EH (cell line): Measurements from ENCODE around the gene HAVCR1.
A peak's percentile ranks its signal among the peaks of the same experiment; 100 is the strongest.
"Not testable (repeated sequence)": the region's sequence is repeated elsewhere in the genome, so short reads cannot be mapped to it uniquely, and the experiment has no call there.

Experiments
- DNase-seq: peaks from one replicate; pipeline ENCODE4 v3.0.0-alpha.2; 2015; ENCODE audit warnings: low read depth

Gene HAVCR1

GRCh38 chr5:157059093-157059539, at the start of gene HAVCR1:
Gene HAVCR1, minus strand, starts transcription at chr5:157059116. Its CDS starts 1,173 bp downstream, at chr5:157057943.
- DNase-seq, result no peak

GRCh38 chr5:157107508-157107907, 48.6 kb upstream of the HAVCR1 start:
- DNase-seq, result peak; percentile 15

GRCh38 chr5:157106630-157107461, 47.9 kb upstream of the HAVCR1 start:
- peak; percentile 13 for DNase-seq

- peak; percentile 79 for DNase-seq
Observed at GRCh38 chr5:157100140-157100679, 41.3 kb upstream of the HAVCR1 start.

GRCh38 chr5:157088342-157088990, 29.6 kb upstream of the HAVCR1 start:
- DNase-seq, result no peak

- no peak for DNase-seq
Observed at GRCh38 chr5:157086751-157087359, 27.9 kb upstream of the HAVCR1 start.

GRCh38 chr5:157085930-157086329, 27.0 kb upstream of the HAVCR1 start:
- DNase-seq, result no peak

GRCh38 chr5:157080286-157080685, 21.4 kb upstream of the HAVCR1 start:
- no peak for DNase-seq

GRCh38 chr5:157076558-157076957, 17.6 kb upstream of the HAVCR1 start:
- peak; percentile 43 for DNase-seq

GRCh38 chr5:157072508-157072907, 13.6 kb upstream of the HAVCR1 start:
- DNase-seq, result no peak

- no peak for DNase-seq
Observed at GRCh38 chr5:157069949-157070348, 11.0 kb upstream of the HAVCR1 start.

- DNase-seq, result no peak
Observed at GRCh38 chr5:157068785-157069184, 9.9 kb upstream of the HAVCR1 start.

GRCh38 chr5:157068339-157068738, 9.4 kb upstream of the HAVCR1 start:
- DNase-seq, result no peak

GRCh38 chr5:157067005-157067404, 8.1 kb upstream of the HAVCR1 start:
- no peak for DNase-seq

GRCh38 chr5:157066080-157066479, 7.2 kb upstream of the HAVCR1 start:
- no peak for DNase-seq

GRCh38 chr5:157063776-157064430, 5.0 kb upstream of the HAVCR1 start:
- DNase-seq, result no peak

GRCh38 chr5:157059891-157060290, 975 bp upstream of the HAVCR1 start:
- no peak for DNase-seq

- DNase-seq, result no peak
Observed at GRCh38 chr5:157057459-157058370, 1.2 kb downstream of the HAVCR1 start.

GRCh38 chr5:157056848-157057247, 2.1 kb downstream of the HAVCR1 start:
- DNase-seq, result not testable (repeated sequence)

GRCh38 chr5:157051604-157052245, 7.2 kb downstream of the HAVCR1 start:
- no peak for DNase-seq
